Measurements from ENCODE around the gene RNF223.
"Not testable (repeated sequence)": the region's sequence is repeated elsewhere in the genome, so short reads cannot be mapped to it uniquely, and the experiment has no call there.

The RNF223 gene

GRCh38 chr1:1030867-1031658 is 43.0 kb downstream of the RNF223 start:
- DNase-seq (ENCODE audit: low read depth in 3 of 3): not testable (repeated sequence)

- DNase-seq (ENCODE audit: low read depth in 3 of 3): no peak
These were observed 46.3 kb downstream of the RNF223 start for GRCh38 chr1:1027791-1028190.

- DNase-seq (ENCODE audit: low read depth in 3 of 3): no peak
These were observed 47.3 kb downstream of the RNF223 start for GRCh38 chr1:1026599-1027413.

GRCh38 chr1:1025730-1026129 is 48.4 kb downstream of the RNF223 start:
- DNase-seq (ENCODE audit: low read depth in 3 of 3): no peak

GRCh38 chr1:1024771-1025699 is 49.1 kb downstream of the RNF223 start:
- no peak for DNase-seq (ENCODE audit: low read depth in 3 of 3)

- no peak for DNase-seq (ENCODE audit: low read depth in 3 of 3)
These were observed 49.8 kb downstream of the RNF223 start for GRCh38 chr1:1024149-1024770.

- DNase-seq (ENCODE audit: low read depth in 3 of 3): no peak
These were observed 50.4 kb downstream of the RNF223 start for GRCh38 chr1:1023700-1024099.

- DNase-seq (ENCODE audit: low read depth in 3 of 3): no peak
These were observed 51.6 kb downstream of the RNF223 start for GRCh38 chr1:1022302-1023009.

GRCh38 chr1:1021920-1022259 is 52.2 kb downstream of the RNF223 start:
- DNase-seq (ENCODE audit: low read depth in 3 of 3): no peak

GRCh38 chr1:1021010-1021919 is 52.8 kb downstream of the RNF223 start:
- DNase-seq (ENCODE audit: low read depth in 3 of 3): no peak
